GM12878 (cell line): Measurements from ENCODE around the gene MXD4. TPM values are rescaled to one million over a fixed set of nuclear protein-coding genes. Genes with fewer than 3 reads are reported as not detected.

Source experiments
- ATAC-seq: fragments of 200-7000 bp; cut with Tn5 transposase; 3 replicates; pipeline ENCODE4 v1.9.1; 2020; ENCODE audit warnings: mild to moderate bottlenecking, moderate library complexity
- BruUV-seq: library from RNA; stranded (reverse); fragments of 400-500 nt; replicated peaks from 2 replicates; lab custom pipeline; 2021; lab: Mats Ljungman, UMichigan
- CTCF ChIA-PET: fragments of 300-600 bp; sonication (Branson Sonifier 250); formaldehyde crosslinking; extraction: SDS; loops from one replicate; lab custom pipeline; 2021; ENCODE audit warnings: inconsistent platforms; lab: Yijun Ruan, JAX
- POLR2A ChIA-PET: fragments of 350-600 bp; formaldehyde crosslinking; extraction: SDS; loops from one replicate; lab custom pipeline; 2021; ENCODE audit warnings: inconsistent platforms; lab: Charles Lee
- RAD21 ChIA-PET: fragments of 300-600 bp; sonication (Branson Sonifier 250); formaldehyde crosslinking; loops from one replicate; lab custom pipeline; 2023; ENCODE audit warnings: antibody characterized with exemption; ENCODE audit not compliant: unreplicated experiment; lab: Charles Lee
- SMC1A ChIA-PET: fragments of 300-600 bp; sonication (Branson Sonifier 250); formaldehyde crosslinking; loops from one replicate; lab custom pipeline; 2023; ENCODE audit not compliant: unreplicated experiment, uncharacterized antibody; lab: Charles Lee
- DNase-seq: peaks from one replicate; pipeline ENCODE4 v3.0.0-alpha.2; 2011; ENCODE audit warnings: low read depth, low spot score
- FAIRE-seq: peaks from 3 replicates; lab custom pipeline; 2011; peaks lifted over from hg19 to GRCh38; lab: Jason Lieb, UNC
- H2AFZ ChIP-seq: 2 replicates; pipeline ENCODE4 v1.6.0; 2011; ENCODE audit warnings: low read depth, low read length, control low read depth; ENCODE audit not compliant: control insufficient read depth
- H3K27ac ChIP-seq: 2 replicates; pipeline ENCODE4 v1.5.1; 2011; ENCODE audit warnings: control low read depth; ENCODE audit not compliant: control insufficient read depth, insufficient read depth
- H3K27me3 ChIP-seq, 2 experiments: replicated peaks in 1 of 2; 2 replicates each; pipeline versions ENCODE4 v1.6.0 to v1.6.1; 2011; ENCODE audit warnings: low read length in 1 of 2; ENCODE audit not compliant: control insufficient read depth in 2 of 2, insufficient read depth in 2 of 2
- H3K36me3 ChIP-seq, 2 experiments: 2 replicates each; pipeline ENCODE4 v1.5.1; 2011; ENCODE audit warnings: low read length in 1 of 2; ENCODE audit not compliant: control insufficient read depth in 2 of 2, insufficient read depth in 2 of 2
- H3K4me1 ChIP-seq: 2 replicates; pipeline ENCODE4 v1.6.1; 2011; ENCODE audit warnings: mild to moderate bottlenecking, low read length, moderate library complexity, mixed read lengths; ENCODE audit not compliant: control insufficient read depth, insufficient read depth
- H3K4me2 ChIP-seq: 2 replicates; pipeline ENCODE4 v1.6.0; 2011; ENCODE audit warnings: control low read depth; ENCODE audit not compliant: control insufficient read depth, insufficient read depth
- H3K4me3 ChIP-seq: fragments of 200-600 bp; sonication (generic); 2 replicates; pipeline ENCODE4 v1.5.1; 2016
- H3K79me2 ChIP-seq: 2 replicates; pipeline ENCODE4 v1.6.0; 2011; ENCODE audit warnings: low read length; ENCODE audit not compliant: control insufficient read depth, insufficient read depth
- H3K9ac ChIP-seq: 2 replicates; pipeline ENCODE4 v1.8.0; 2011; ENCODE audit warnings: low read length, control low read depth, mixed read lengths; ENCODE audit not compliant: control insufficient read depth, insufficient read depth
- H3K9me3 ChIP-seq: replicated peaks from 3 replicates; pipeline ENCODE4 v1.5.1; 2011; ENCODE audit warnings: mild to moderate bottlenecking, low read length; ENCODE audit not compliant: control insufficient read depth, insufficient read depth
- H4K20me1 ChIP-seq: 2 replicates; pipeline ENCODE4 v1.6.0; 2011; ENCODE audit not compliant: control insufficient read depth, insufficient read depth
- BHLHE40 ChIP-seq, 2 experiments: fragments of 450-650 bp in 1 of 2; IDR thresholded peaks; 2 replicates each; pipeline ENCODE4 v1.6.1; 2011 to 2017; ENCODE audit warnings: low read depth in 2 of 2, borderline replicate concordance in 1 of 2, improper control_type of control experiment in 1 of 2, low read length in 1 of 2, mild to moderate bottlenecking in 1 of 2
- JUND ChIP-seq: IDR thresholded peaks from 2 replicates; pipeline ENCODE4 v1.6.1; 2012; ENCODE audit warnings: low read depth, mild to moderate bottlenecking, low read length, improper control_type of control experiment, moderate library complexity
- LARP7 ChIP-seq: fragments of 450-650 bp; IDR thresholded peaks from 2 replicates; pipeline ENCODE4 v1.6.1; 2017; ENCODE audit warnings: mild to moderate bottlenecking
- MXI1 ChIP-seq: fragments of 150-350 bp; IDR thresholded peaks from 2 replicates; pipeline ENCODE4 v1.6.1; 2011; ENCODE audit warnings: low read depth, mild to moderate bottlenecking, inconsistent platforms, low read length, improper control_type of control experiment
- POLR2A ChIP-seq: IDR thresholded peaks from 2 replicates; pipeline ENCODE4 v1.6.1; 2011; ENCODE audit warnings: low read depth, mild to moderate bottlenecking, low read length
- POLR2AphosphoS2 ChIP-seq: IDR thresholded peaks from 2 replicates; pipeline ENCODE4 v1.6.1; 2011; ENCODE audit warnings: low read depth, mild to moderate bottlenecking, low read length, improper control_type of control experiment, moderate library complexity
- RUNX3 ChIP-seq: IDR thresholded peaks from 2 replicates; pipeline ENCODE4 v1.6.1; 2012; ENCODE audit warnings: low read length, inconsistent platforms
- SP1 ChIP-seq: IDR thresholded peaks from one replicate; pipeline ENCODE4 v1.6.1; 2011; ENCODE audit warnings: low read depth, low read length
- YBX1 ChIP-seq: fragments of 450-650 bp; IDR thresholded peaks from 2 replicates; pipeline ENCODE4 v1.6.1; 2016; ENCODE audit warnings: antibody characterized with exemption
- WGBS: methylation state at CpG from one replicate; pipeline ENCODE4 v1.1.6; 2016; ENCODE audit warnings: low lambda C conversion rate; ENCODE audit not compliant: insufficient replicate concordance, insufficient coverage; ENCODE audit errors: missing lambda C conversion rate; 5-methylcytosine and 5-hydroxymethylcytosine counted together
- in situ Hi-C: fragments of 300-500 bp; cut with MboI; formaldehyde crosslinking; loops from 9 replicates; pipeline ENCODE4 v1.14.3; 2018; ENCODE audit warnings: mixed read lengths
- intact Hi-C: fragments of 100-400 bp; cut with micrococcal nuclease; formaldehyde crosslinking; loops from one replicate; pipeline ENCODE4 v1.14.2; 2022; ENCODE audit not compliant: unreplicated experiment
- polyA plus RNA-seq, 11 experiments: library from polyadenylated mRNA; depleted of rRNA in 4 of 11; unstranded in 6 of 11; stranded (reverse) in 5 of 11; fragments of >200 nt; fragmentation: Nextera tagmentation in 4 of 11; fragmentation: Illumina TruSeq in 1 of 11; extraction: Ambion mirVana in 4 of 11; extraction: Trizol in 1 of 11; gene quantifications; 1 replicate in 1 of 11; 2 replicates in 10 of 11; pipeline versions ENCODE4 v1.2.1 to v1.2.3, GENCODE V29; 2011 to 2016; ENCODE audit warnings: inconsistent platforms in 2 of 11, missing spikeins in 2 of 11, low read depth in 1 of 11
- total RNA-seq, 4 experiments: library from RNA; depleted of rRNA in 3 of 4; stranded (reverse); fragments of >200 nt in 3 of 4; fragmentation: Illumina TruSeq in 1 of 4; extraction: Trizol in 1 of 4; gene quantifications; 2 replicates each; pipeline versions ENCODE4 v1.2.1 to v1.2.3, GENCODE V29; 2013 to 2021
- TF ChIP-seq, protein P1 (sequence below), 3 experiments: IDR thresholded peaks in 2 of 3; conservative IDR thresholded peaks in 1 of 3; 2 replicates each; pipeline ENCODE4 v1.5.1; 2011; ENCODE audit warnings: low read depth in 3 of 3, low read length in 3 of 3, mild to moderate bottlenecking in 3 of 3, control low read depth in 2 of 3, moderate library complexity in 2 of 3, inconsistent platforms in 1 of 3, mixed read lengths in 1 of 3; ENCODE audit not compliant: control insufficient read depth in 2 of 3, insufficient read depth in 1 of 3; ENCODE audit errors: extremely low read depth in 1 of 3
- TF ChIP-seq, protein P2 (sequence below): IDR thresholded peaks from 2 replicates; pipeline ENCODE4 v1.6.1; 2011; ENCODE audit warnings: mild to moderate bottlenecking, low read depth, low read length, moderate library complexity; ENCODE audit not compliant: insufficient replicate concordance
- TF ChIP-seq, protein P3 (sequence below): IDR thresholded peaks from 2 replicates; pipeline ENCODE4 v1.6.1; 2012; ENCODE audit warnings: improper control_type of control experiment, low read depth, low read length; ENCODE audit not compliant: insufficient replicate concordance

The MXD4 gene
- total and polyA plus RNA-seq, 10 of the 15 experiments (the other 5 are each of a cell fraction or from before 2014, with no cell fraction given): 0.21 to 25.6 (median 5.2) TPM

DNA sequence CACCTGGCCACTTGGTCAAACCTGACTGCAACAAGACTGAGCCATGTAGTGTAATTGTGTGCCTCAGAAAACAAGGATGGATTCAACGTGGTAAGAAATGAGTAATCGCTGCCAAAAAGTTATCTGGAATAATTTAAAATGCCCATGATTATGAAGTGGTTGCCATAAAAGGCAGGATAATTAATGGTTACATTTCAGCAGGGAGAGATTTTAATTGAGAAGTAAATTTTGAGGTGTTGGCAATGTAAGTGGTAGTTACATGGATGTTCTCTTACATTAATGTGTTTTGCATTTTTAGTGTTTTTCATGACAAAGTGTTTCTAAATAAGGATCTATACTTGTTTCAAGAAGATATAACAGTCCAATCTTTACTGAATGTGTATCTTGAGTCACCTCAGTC lies 35.6 kb downstream of the MXD4 start:
- BruUV-seq: no TSS peak
- ChIA-PET POLR2A (interaction anchor here (0.6 to 2.7 kb wide), 3 partner anchors 11 to 526 kb away, joined by 3 to 12 read pairs (median 3); no protein-coding TSS in a partner anchor), RAD21 (no interaction called here), SMC1A (interaction anchor here (1.5 kb wide), 1 partner anchor 13 kb away, joined by 4 read pairs; no protein-coding TSS in a partner anchor), CTCF (interaction anchor here (0.7 to 1.4 kb wide), 2 partner anchors 216 to 392 kb away, joined by 3 read pairs; no protein-coding TSS in a partner anchor)
- in situ Hi-C loops (no loop called here), intact Hi-C loops (no loop called here)
- FAIRE-seq: no peak
- no peak overlapping the region for H2AFZ ChIP-seq
- no peak overlapping the region for H3K27ac ChIP-seq
- H3K9me3 ChIP-seq: no peaks in the 10 kb centered on the region
- no peaks in the 10 kb centered on the region for H3K27me3 ChIP-seq
- H3K4me3 ChIP-seq: no peak overlapping the region
- no peaks in the 10 kb centered on the region for H3K79me2 ChIP-seq
- no peak for ATAC-seq
- TF ChIP-seq SP1 (no peak), JUND (no peak), POLR2AphosphoS2 (no peak), RUNX3 (no peak), BHLHE40 (IDR thresholded peaks at IDR 0.05; ENCODE audit: borderline replicate concordance in 1 of 2, low read depth in 2 of 2, low read length in 1 of 2) (no peak), MXI1 (no peak), YBX1 (no peak), LARP7 (no peak), POLR2A (no peak)
- TF ChIP-seq, protein P1, sequence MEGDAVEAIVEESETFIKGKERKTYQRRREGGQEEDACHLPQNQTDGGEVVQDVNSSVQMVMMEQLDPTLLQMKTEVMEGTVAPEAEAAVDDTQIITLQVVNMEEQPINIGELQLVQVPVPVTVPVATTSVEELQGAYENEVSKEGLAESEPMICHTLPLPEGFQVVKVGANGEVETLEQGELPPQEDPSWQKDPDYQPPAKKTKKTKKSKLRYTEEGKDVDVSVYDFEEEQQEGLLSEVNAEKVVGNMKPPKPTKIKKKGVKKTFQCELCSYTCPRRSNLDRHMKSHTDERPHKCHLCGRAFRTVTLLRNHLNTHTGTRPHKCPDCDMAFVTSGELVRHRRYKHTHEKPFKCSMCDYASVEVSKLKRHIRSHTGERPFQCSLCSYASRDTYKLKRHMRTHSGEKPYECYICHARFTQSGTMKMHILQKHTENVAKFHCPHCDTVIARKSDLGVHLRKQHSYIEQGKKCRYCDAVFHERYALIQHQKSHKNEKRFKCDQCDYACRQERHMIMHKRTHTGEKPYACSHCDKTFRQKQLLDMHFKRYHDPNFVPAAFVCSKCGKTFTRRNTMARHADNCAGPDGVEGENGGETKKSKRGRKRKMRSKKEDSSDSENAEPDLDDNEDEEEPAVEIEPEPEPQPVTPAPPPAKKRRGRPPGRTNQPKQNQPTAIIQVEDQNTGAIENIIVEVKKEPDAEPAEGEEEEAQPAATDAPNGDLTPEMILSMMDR (IDR thresholded peaks at IDR 0.05 in 2 of 3, conservative IDR thresholded peaks at IDR 0.05 in 1 of 3; ENCODE audit: control insufficient read depth in 2 of 3, extremely low read depth in 1 of 3, insufficient read depth in 1 of 3, low read depth in 3 of 3, low read length in 3 of 3): no peak
- TF ChIP-seq, protein P2, sequence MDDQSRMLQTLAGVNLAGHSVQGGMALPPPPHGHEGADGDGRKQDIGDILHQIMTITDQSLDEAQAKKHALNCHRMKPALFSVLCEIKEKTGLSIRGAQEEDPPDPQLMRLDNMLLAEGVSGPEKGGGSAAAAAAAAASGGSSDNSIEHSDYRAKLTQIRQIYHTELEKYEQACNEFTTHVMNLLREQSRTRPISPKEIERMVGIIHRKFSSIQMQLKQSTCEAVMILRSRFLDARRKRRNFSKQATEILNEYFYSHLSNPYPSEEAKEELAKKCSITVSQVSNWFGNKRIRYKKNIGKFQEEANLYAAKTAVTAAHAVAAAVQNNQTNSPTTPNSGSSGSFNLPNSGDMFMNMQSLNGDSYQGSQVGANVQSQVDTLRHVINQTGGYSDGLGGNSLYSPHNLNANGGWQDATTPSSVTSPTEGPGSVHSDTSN: no peak
- TF ChIP-seq, protein P3, sequence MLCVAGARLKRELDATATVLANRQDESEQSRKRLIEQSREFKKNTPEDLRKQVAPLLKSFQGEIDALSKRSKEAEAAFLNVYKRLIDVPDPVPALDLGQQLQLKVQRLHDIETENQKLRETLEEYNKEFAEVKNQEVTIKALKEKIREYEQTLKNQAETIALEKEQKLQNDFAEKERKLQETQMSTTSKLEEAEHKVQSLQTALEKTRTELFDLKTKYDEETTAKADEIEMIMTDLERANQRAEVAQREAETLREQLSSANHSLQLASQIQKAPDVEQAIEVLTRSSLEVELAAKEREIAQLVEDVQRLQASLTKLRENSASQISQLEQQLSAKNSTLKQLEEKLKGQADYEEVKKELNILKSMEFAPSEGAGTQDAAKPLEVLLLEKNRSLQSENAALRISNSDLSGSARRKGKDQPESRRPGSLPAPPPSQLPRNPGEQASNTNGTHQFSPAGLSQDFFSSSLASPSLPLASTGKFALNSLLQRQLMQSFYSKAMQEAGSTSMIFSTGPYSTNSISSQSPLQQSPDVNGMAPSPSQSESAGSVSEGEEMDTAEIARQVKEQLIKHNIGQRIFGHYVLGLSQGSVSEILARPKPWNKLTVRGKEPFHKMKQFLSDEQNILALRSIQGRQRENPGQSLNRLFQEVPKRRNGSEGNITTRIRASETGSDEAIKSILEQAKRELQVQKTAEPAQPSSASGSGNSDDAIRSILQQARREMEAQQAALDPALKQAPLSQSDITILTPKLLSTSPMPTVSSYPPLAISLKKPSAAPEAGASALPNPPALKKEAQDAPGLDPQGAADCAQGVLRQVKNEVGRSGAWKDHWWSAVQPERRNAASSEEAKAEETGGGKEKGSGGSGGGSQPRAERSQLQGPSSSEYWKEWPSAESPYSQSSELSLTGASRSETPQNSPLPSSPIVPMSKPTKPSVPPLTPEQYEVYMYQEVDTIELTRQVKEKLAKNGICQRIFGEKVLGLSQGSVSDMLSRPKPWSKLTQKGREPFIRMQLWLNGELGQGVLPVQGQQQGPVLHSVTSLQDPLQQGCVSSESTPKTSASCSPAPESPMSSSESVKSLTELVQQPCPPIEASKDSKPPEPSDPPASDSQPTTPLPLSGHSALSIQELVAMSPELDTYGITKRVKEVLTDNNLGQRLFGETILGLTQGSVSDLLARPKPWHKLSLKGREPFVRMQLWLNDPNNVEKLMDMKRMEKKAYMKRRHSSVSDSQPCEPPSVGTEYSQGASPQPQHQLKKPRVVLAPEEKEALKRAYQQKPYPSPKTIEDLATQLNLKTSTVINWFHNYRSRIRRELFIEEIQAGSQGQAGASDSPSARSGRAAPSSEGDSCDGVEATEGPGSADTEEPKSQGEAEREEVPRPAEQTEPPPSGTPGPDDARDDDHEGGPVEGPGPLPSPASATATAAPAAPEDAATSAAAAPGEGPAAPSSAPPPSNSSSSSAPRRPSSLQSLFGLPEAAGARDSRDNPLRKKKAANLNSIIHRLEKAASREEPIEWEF: no peak
- H3K4me1 ChIP-seq: no peaks in the 10 kb centered on the region
- H4K20me1 ChIP-seq: no peaks in the 10 kb centered on the region
- no peak overlapping the region for H3K4me2 ChIP-seq
- WGBS: 100% methylated on average over 2 of the region's 2 CpGs
- H3K36me3 ChIP-seq: no peaks in the 10 kb centered on the region
- no peak for DNase-seq
- no peak overlapping the region for H3K9ac ChIP-seq
